ENCODE data around the gene MGMT.

Gene MGMT

DNA sequence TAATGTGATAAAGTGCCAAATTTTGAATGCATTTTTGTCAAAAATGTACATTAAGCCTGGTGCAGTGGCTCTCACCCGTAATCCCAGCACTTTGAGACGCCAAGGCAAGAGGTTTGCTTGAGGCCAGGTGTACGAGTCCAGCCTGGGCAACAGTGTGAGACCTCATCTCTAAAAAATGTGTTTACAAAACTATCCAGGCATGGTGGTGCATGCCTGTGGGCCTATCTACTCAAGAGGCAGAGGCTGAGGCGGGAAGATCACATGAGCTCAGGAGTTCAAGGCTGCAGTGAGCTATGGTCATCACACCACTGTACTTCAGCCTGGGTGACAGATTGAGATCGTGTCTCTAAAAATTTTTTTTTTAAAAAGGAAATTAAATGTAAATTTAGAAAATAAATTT is 18.5 kb upstream of the MGMT start:
- H3K4me3 ChIP-seq (ENCODE audit: low read depth, low read length) = no peak overlapping the region
- DNase-seq (ENCODE audit: low read depth) = no peak

DNA sequence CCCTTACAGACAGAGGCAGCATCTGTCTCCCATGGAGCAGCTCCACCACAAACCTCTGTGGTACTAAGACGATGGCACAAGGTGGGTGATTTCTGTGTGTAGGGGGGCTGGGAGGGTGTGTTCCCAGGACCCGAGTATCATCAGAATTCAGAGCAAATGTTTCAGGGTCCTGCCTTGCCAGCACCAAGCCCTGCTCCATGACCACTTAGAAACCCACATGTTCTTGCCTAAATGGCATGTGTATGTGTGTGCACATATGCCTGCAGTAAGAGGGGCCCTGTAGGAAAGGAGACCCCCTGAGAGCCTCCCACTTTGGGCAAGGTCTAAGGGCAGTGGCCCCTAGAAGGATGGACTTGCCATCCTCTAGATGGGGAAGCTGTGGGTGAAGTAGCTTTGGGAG is 17.1 kb upstream of the MGMT start:
- H3K4me3 ChIP-seq (ENCODE audit: low read depth, low read length) = no peak overlapping the region

GRCh38 chr10:129450391-129450790 is 16.6 kb upstream of the MGMT start:
- no peak for DNase-seq (ENCODE audit: low read depth)
- no peak overlapping the region for H3K4me3 ChIP-seq (ENCODE audit: low read depth, low read length)

More for the DNA sequence above, 17.1 kb upstream of the MGMT start:
- no peak for DNase-seq (ENCODE audit: low read depth)

DNA sequence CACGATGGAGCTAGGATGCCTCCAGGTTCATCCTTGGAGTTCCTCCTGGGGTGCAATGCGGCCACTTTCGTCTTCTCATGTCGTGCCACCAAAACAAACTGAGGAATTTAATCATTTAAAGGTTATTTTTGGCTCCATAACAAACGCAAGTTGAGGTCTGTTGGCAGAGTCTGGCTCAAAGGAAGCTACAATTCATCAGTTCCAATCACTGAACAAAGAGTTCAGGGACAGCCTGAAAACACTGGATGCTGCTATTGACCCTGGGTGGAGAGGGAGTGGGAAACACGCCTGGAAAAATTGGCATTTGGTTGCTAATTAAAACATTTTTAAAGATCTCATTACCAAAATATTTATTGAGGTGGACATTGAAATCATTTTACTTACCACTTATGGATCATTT is 11.4 kb upstream of the MGMT start:
- no peak overlapping the region for H3K4me3 ChIP-seq (ENCODE audit: low read depth, low read length)
- no peak for DNase-seq (ENCODE audit: low read depth)

- no peak for DNase-seq (ENCODE audit: low read depth)
- no peak overlapping the region for H3K4me3 ChIP-seq (ENCODE audit: low read depth, low read length)
Measured at GRCh38 chr10:129459762-129460539, 7.1 kb upstream of the MGMT start.

DNA sequence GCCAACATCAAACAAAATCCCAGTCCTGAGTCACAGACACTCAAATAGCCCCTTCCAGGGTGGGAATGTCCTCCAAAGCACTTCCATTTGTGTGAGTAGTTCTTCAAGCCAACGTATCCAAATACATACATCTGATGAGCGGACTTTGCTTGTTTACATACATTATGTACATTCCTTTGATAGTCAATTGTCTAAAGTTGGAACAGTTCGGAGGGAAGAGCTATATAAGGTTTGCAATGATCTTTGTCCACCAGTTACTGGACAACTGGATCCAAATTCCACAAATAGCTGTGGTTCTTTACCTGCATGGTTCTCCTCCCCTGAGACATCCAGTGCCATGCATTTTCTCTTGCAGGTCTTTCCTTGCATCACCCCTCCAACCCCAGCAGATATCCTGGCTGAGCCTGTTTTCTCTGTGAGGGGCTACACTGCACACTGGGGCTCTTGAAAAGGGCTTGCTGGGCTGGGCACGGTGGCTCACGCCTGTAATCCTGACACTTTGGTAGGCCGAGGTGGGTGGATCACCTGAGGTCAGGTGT is 4.7 kb upstream of the MGMT start:
- no peak for DNase-seq (ENCODE audit: low read depth)
- no peak overlapping the region for H3K4me3 ChIP-seq (ENCODE audit: low read depth, low read length)

GRCh38 chr10:129464251-129464650 is 2.8 kb upstream of the MGMT start:
- H3K4me3 ChIP-seq (ENCODE audit: low read depth, low read length) = no peak overlapping the region
- no peak for DNase-seq (ENCODE audit: low read depth)

- no peak for DNase-seq (ENCODE audit: low read depth)
Measured at GRCh38 chr10:129465796-129466702, 992 bp upstream of the MGMT start.

DNA sequence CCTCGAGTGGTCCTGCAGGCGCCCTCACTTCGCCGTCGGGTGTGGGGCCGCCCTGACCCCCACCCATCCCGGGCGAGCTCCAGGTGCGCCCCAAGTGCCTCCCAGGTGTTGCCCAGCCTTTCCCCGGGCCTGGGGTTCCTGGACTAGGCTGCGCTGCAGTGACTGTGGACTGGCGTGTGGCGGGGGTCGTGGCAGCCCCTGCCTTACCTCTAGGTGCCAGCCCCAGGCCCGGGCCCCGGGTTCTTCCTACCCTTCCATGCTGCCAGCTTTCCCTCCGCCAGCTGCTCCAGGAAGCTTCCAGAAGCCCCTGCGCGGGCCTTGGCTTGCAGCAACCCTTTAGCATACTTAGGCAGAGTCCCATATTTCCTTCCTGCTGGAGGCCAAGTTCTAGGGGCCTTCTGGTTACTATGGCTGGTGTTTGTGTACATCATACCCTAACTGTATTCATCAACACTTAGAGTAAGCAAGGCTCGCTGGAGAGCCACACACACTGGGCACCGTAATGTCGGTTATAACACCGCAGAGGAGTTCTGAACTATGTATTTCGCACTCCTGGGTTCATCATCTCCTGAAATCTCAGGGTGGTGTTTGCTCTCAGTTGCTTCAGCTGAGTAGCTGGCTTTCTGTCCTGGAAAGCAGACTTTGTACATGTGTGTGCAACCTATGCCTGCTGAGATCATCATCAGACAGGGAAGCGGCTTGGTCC is 471 bp downstream of the MGMT start:
- H3K4me3 ChIP-seq (ENCODE audit: low read depth, low read length) = peak overlapping the region; percentile 86
- no peak for DNase-seq (ENCODE audit: low read depth)

More at GRCh38 chr10:129465796-129466702, 992 bp upstream of the MGMT start:
- peak overlapping the region; percentile 52 for H3K4me3 ChIP-seq (ENCODE audit: low read depth, low read length)

DNA sequence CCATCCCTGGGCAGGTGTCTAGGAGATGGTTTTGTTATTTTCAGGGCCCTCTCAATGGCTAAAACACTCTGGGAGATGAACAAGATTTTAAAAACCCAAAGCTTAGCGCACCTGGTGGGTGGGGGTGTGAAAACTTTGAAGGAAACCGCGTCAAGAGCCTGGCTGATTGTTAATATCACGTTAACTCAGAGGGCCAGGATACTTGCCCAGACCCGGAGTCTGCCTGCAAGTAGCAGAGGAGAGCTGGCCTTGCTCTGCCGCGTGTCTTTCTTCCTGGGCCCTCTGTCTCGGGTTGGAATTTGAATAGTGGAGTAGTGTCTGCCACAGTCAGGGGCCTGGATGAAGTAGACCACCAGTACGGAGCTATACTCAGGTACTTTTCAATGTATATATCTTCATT is 1.1 kb downstream of the MGMT start:
- H3K4me3 ChIP-seq (ENCODE audit: low read depth, low read length) = no peak overlapping the region
- DNase-seq (ENCODE audit: low read depth) = no peak

DNA sequence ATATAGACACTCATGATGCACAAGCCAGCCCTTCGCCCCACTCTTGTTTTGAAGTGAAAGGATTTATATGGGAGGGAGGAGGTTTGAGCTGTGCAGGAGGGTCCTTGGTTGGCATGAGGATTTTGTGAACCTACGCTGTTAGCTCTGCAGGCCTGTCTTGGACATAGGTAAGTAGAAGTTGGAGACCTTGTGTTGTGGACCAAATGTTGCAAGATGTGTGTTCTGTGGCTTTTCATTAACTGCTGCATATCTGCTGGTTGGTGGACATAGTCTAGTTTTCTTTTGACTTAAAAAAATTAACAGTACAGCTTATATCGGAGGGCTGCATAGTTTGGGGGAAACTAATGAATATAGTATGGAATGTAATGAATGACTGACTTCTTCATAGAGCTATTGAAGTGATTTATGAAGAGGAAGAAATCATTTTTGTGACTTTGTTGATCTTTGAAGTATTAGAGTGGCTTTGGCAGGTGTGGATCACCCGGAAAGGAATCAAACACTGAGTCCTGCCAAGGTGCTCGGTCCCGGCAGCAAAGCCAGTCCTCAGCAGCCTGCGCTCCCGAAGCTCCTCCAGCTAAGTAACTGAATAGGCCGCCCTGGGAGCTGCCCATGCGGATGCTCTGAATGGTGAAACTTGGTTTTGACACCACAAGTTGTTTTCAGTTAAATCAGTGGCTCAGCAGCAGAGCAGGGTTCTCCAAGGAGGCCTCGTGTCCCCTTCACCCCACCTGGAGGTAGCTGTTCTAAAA is 3.2 kb downstream of the MGMT start:
- H3K4me3 ChIP-seq (ENCODE audit: low read depth, low read length) = no peak overlapping the region
- DNase-seq (ENCODE audit: low read depth) = no peak

GRCh38 chr10:129471447-129472175 is 4.6 kb downstream of the MGMT start:
- no peak for DNase-seq (ENCODE audit: low read depth)
- no peak overlapping the region for H3K4me3 ChIP-seq (ENCODE audit: low read depth, low read length)

DNA sequence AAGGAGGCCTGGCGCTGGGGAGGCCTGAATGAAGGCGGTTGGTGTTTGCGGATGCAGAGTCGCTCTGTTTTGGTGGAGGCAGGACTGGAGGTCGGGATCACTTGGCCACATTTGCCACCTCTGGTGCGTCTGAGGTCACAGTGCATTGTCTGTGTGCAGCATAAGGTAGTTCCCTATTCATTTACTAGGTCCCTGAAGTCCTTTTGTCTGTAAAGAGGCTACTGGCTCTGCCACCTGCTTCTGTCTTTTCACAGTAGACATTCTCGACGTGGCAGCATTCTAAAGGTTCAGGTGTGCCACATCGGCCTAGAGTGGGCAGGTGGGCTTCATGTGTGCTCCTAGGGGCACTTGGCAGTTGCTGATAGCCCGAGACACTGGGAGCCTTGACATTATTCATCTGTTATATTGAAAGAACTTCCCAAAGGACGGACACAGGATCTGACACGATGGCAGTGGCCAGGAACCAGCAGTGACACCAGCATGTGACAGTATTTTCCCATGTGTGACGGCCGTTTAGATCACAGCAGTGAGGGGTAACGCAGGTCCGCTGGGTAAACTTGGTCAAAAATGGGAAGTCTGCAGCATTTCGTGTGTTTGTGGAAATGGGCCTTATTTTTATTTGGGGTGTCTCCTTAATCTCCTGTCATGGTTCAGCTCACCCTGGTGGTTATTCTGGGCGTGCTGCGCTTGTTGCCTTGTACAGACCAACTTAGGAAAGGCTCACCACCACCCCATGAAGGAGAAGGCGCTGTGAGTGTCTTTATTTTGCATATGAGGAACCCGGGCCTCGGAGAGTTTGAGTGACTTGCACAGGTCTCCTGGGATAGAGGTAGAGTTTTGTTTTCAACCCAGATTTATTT is 5.9 kb downstream of the MGMT start:
- no peak for DNase-seq (ENCODE audit: low read depth)
- H3K4me3 ChIP-seq (ENCODE audit: low read depth, low read length) = no peak overlapping the region

- no peak overlapping the region for H3K4me3 ChIP-seq (ENCODE audit: low read depth, low read length)
Measured at GRCh38 chr10:129474642-129475041, 7.6 kb downstream of the MGMT start.

DNA sequence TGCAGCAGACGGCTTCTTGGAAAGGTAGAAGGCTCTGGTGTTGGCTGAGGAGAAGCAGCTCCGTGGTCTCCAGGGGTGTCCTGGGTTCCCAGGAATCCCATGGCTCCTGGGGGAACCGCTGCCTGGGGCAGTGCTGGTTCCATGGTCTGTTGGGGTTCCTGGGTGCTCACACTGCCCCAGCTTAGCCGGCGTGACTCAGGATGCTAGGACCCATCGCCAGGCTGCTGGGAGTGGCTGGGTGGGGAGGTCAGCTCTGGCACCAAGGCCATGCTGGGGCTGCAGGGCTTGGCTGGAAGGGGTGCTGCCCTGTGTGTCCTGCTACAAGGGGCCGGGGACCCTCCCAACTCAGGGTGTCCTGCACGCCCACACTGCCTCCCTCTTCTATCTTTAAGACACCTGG is 9.4 kb downstream of the MGMT start:
- DNase-seq (ENCODE audit: low read depth) = no peak
- no peak overlapping the region for H3K4me3 ChIP-seq (ENCODE audit: low read depth, low read length)

More at GRCh38 chr10:129474642-129475041, 7.6 kb downstream of the MGMT start:
- DNase-seq (ENCODE audit: low read depth) = no peak

DNA sequence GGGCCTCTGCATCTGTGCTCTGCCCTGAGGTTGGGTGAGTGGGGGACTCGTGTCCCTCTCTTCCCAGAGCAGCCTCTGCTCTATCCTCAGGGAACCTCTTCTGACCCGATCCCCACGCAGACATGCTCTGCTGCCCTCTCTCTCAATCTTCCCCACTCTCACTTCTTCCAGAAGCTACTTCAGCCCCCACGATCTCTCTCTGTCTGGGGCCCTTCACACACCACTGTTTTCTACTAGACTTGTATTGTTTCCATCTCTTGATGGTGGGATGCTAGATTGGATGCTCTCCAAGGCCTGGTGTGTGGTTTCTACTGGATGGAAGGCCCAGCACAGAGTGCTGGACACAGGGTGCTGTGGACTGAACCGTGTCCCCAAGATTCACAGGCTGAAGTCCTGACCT is 10.0 kb downstream of the MGMT start:
- H3K4me3 ChIP-seq (ENCODE audit: low read depth, low read length) = no peak overlapping the region
- no peak for DNase-seq (ENCODE audit: low read depth)

DNA sequence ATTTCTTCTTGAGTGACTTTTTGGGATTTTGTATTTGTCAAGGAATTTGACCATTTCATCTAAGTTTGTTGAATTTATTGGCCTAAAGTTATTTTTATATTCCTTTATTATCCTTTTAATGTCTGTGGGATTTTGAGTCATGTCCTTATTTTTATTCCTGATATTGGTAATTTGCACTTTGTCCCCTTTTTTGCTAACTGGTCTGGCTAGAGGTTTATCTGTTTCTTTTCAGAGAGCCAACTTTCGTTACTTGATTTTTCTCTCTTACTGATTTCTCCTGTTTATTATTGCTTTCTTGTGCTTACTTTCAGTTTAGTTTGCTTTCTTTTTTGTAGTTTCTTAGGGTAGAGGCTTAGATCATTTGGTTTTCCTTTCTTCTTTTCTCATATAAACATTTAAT is 14.6 kb downstream of the MGMT start:
- no peak overlapping the region for H3K4me3 ChIP-seq (ENCODE audit: low read depth, low read length)
- DNase-seq (ENCODE audit: low read depth) = no peak
